MM.1S (cell line): ENCODE data around the gene MAML3.

Experiments
- DNase-seq: peaks from one replicate; pipeline ENCODE4 v3.0.0-alpha.2; 2015
- H2AFZ ChIP-seq: fragments of 300-600 bp; sonication (generic); 2 replicates; pipeline ENCODE4 v1.6.0; 2016; ENCODE audit warnings: antibody characterized with exemption, low read length
- H3F3A ChIP-seq: fragments of 300-600 bp; sonication (generic); 2 replicates; pipeline ENCODE4 v1.6.1; 2016; ENCODE audit warnings: mild to moderate bottlenecking, antibody characterized with exemption, low read length, moderate library complexity, mixed read lengths; ENCODE audit not compliant: insufficient read depth
- H3K27ac ChIP-seq: fragments of 300-600 bp; sonication (generic); 2 replicates; pipeline ENCODE4 v1.5.1; 2016; ENCODE audit warnings: mild to moderate bottlenecking, low read length
- H3K27me3 ChIP-seq: fragments of 300-600 bp; sonication (generic); replicated peaks from 2 replicates; pipeline ENCODE4 v1.6.0; 2016; ENCODE audit warnings: low read length; ENCODE audit not compliant: insufficient read depth
- H3K36me3 ChIP-seq: fragments of 300-600 bp; sonication (generic); replicated peaks from 2 replicates; pipeline ENCODE4 v1.6.1; 2016; ENCODE audit warnings: mild to moderate bottlenecking, low read length, mixed read lengths; ENCODE audit not compliant: insufficient read depth
- H3K4me1 ChIP-seq: fragments of 300-600 bp; sonication (generic); 2 replicates; pipeline ENCODE4 v1.6.1; 2016; ENCODE audit warnings: low read length, mixed read lengths
- H3K4me2 ChIP-seq: fragments of 300-600 bp; sonication (generic); 2 replicates; pipeline ENCODE4 v1.6.0; 2016; ENCODE audit warnings: low read depth, low read length
- H3K4me3 ChIP-seq: fragments of 300-600 bp; sonication (generic); 2 replicates; pipeline ENCODE4 v1.5.1; 2016; ENCODE audit warnings: low read length, mixed read lengths
- H3K79me2 ChIP-seq: fragments of 300-600 bp; sonication (generic); 2 replicates; pipeline ENCODE4 v1.6.1; 2016; ENCODE audit warnings: mixed run types, low read length, mixed read lengths
- H3K9ac ChIP-seq: fragments of 300-600 bp; sonication (generic); 2 replicates; pipeline ENCODE4 v1.6.1; 2016; ENCODE audit warnings: low read length, mixed read lengths
- H3K9me2 ChIP-seq: fragments of 300-600 bp; sonication (generic); replicated peaks from 2 replicates; pipeline ENCODE4 v1.6.1; 2016; ENCODE audit warnings: mild to moderate bottlenecking, low read length, mixed read lengths; ENCODE audit not compliant: insufficient read depth
- H3K9me3 ChIP-seq: fragments of 300-600 bp; sonication (generic); replicated peaks from 2 replicates; pipeline ENCODE4 v1.6.1; 2016; ENCODE audit warnings: mild to moderate bottlenecking, low read length, mixed read lengths; ENCODE audit not compliant: insufficient read depth
- H4K20me1 ChIP-seq: fragments of 300-600 bp; sonication (generic); 2 replicates; pipeline ENCODE4 v1.6.1; 2016; ENCODE audit warnings: mild to moderate bottlenecking, low read length, moderate library complexity, mixed read lengths; ENCODE audit not compliant: insufficient read depth
- EZH2 ChIP-seq: fragments of 300-600 bp; sonication (generic); optimal IDR thresholded peaks from 2 replicates; pipeline ENCODE3; 2017; ENCODE audit warnings: low read depth, mild to moderate bottlenecking, antibody characterized with exemption, low read length, mixed read lengths
- EZH2phosphoT487 ChIP-seq: fragments of 300-600 bp; sonication (generic); IDR thresholded peaks from 2 replicates; pipeline ENCODE4 v1.6.1; 2018; ENCODE audit warnings: antibody characterized with exemption, low read length
- TF ChIP-seq, protein P1 (sequence below): fragments of 300-600 bp; sonication (generic); IDR thresholded peaks from 2 replicates; pipeline ENCODE4 v1.5.1; 2016; ENCODE audit warnings: antibody characterized with exemption, low read length, mixed read lengths

Gene MAML3

DNA sequence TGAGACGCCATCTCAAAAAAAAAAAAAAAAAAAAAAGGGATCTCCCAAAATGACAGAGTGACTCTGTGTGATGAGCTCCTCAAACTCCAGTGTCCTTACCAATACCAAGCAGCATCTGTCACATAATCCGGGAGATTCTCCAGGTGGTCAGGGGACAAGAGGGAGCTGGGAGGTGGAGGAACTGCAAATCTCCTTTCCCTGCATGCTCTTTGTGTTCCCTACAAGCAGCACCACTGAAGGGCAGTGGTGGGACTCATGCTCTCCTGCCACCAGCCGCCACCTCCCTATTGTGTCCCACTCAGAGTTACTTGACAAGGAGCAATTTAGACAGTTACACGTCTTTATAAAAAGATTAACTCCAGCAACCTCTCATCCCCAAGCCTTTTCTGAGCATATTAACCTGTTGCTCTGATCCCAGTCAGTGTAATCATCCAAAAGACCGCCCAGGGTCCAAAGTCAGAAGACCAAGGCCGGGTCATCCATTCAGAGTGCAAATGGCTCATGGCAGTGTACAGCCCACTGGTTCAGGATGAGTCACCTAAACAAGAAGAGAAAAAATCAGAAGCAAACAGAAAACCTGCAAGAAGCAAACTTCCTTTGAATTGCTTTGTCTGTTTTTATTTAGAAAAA is 464.8 kb downstream of the MAML3 start:
- H3K4me2 ChIP-seq: no peak overlapping the region
- DNase-seq: no peak

DNA sequence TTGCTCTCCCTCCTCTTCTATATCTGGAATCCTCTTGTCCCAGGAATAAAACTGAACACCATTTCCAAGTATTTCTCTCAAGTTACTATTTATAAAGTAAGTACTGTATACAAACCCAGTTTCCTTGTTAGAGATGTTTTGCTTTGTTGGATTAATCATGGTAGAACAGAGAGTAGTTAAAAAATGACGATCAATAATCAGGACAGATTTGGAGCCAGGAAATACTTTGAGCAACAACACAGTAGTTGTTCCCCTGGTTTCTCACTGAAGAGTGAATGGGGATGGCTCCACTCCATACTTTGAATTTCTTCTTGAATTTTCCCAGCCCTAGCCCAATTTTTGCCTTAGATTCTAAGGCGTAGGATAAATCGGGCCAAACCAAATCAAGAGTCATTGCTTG is 467.0 kb downstream of the MAML3 start:
- Histone ChIP-seq H3K4me2 (no peak overlapping the region), H3K9ac (no peak overlapping the region), H3K9me2 (no peaks in the 10 kb centered on the region), H3K27me3 (no peaks in the 10 kb centered on the region), H3K27ac (no peak overlapping the region), H3K36me3 (no peaks in the 10 kb centered on the region), H4K20me1 (no peaks in the 10 kb centered on the region), H3F3A (no peaks in the 10 kb centered on the region), H2AFZ (no peak overlapping the region), H3K4me3 (no peak overlapping the region), H3K9me3 (no peaks in the 10 kb centered on the region), H3K79me2 (no peaks in the 10 kb centered on the region), H3K4me1 (no peaks in the 10 kb centered on the region)
- no peak for DNase-seq
- TF ChIP-seq EZH2 (no peak), EZH2phosphoT487 (no peak)
- TF ChIP-seq, protein P1, sequence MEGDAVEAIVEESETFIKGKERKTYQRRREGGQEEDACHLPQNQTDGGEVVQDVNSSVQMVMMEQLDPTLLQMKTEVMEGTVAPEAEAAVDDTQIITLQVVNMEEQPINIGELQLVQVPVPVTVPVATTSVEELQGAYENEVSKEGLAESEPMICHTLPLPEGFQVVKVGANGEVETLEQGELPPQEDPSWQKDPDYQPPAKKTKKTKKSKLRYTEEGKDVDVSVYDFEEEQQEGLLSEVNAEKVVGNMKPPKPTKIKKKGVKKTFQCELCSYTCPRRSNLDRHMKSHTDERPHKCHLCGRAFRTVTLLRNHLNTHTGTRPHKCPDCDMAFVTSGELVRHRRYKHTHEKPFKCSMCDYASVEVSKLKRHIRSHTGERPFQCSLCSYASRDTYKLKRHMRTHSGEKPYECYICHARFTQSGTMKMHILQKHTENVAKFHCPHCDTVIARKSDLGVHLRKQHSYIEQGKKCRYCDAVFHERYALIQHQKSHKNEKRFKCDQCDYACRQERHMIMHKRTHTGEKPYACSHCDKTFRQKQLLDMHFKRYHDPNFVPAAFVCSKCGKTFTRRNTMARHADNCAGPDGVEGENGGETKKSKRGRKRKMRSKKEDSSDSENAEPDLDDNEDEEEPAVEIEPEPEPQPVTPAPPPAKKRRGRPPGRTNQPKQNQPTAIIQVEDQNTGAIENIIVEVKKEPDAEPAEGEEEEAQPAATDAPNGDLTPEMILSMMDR: no peak

More for the DNA sequence above, 464.8 kb downstream of the MAML3 start:
- Histone ChIP-seq H3K4me3 (no peak overlapping the region), H3K27ac (no peak overlapping the region), H3K79me2 (no peaks in the 10 kb centered on the region), H3K4me1 (no peaks in the 10 kb centered on the region), H3K27me3 (no peaks in the 10 kb centered on the region), H3K9me2 (no peaks in the 10 kb centered on the region), H4K20me1 (no peaks in the 10 kb centered on the region), H3K9ac (no peak overlapping the region), H2AFZ (no peak overlapping the region), H3K36me3 (no peaks in the 10 kb centered on the region), H3K9me3 (no peaks in the 10 kb centered on the region), H3F3A (no peaks in the 10 kb centered on the region)
- TF ChIP-seq, protein P1: no peak
- no peak for TF ChIP-seq EZH2phosphoT487
- TF ChIP-seq EZH2: no peak

DNA sequence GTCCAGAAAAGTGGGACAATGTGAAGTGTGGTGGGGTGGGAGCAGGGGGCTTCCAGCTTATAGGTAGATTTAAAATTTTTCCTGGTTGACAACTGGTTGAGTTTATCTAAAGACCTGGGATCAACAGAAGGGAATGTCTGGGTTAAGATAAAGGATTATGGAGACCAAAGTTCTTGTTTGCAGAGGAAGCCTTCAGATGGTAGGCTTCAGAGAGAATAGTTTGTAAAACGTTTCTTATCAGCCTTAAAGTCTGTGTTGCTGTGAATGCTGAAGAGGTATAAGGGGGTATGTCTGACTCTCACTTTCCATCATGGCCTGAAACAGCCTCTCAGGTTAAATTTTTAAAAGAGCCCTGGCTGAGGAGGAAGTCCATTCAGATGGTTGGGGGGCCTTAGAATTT is 467.9 kb downstream of the MAML3 start:
- Histone ChIP-seq H3K27me3 (no peaks in the 10 kb centered on the region), H3K4me2 (no peak overlapping the region), H3K36me3 (no peaks in the 10 kb centered on the region), H2AFZ (no peak overlapping the region), H3K27ac (no peak overlapping the region), H3K4me1 (no peaks in the 10 kb centered on the region), H3F3A (no peaks in the 10 kb centered on the region), H3K9me2 (no peaks in the 10 kb centered on the region), H3K4me3 (no peak overlapping the region), H4K20me1 (no peaks in the 10 kb centered on the region), H3K9ac (no peak overlapping the region), H3K9me3 (no peaks in the 10 kb centered on the region), H3K79me2 (no peaks in the 10 kb centered on the region)
- TF ChIP-seq EZH2phosphoT487 (no peak), EZH2 (no peak)
- TF ChIP-seq, protein P1: no peak
- DNase-seq: no peak
